Forelimb muscle (tissue), 1 donor: ENCODE results near the gene EIF2S3. TPM values are rescaled to one million over a fixed set of nuclear protein-coding genes. Genes with fewer than 3 reads are reported as not detected.
A peak's percentile ranks its signal among the peaks of the same experiment; 100 is the strongest.
"Not testable (repeated sequence)": the region's sequence is repeated elsewhere in the genome, so short reads cannot be mapped to it uniquely, and the experiment has no call there.

Experiments
- DNase-seq: peaks from one replicate; pipeline ENCODE4 v3.0.0-alpha.2; 2013; ENCODE audit warnings: low read depth
- polyA plus RNA-seq: library from polyadenylated mRNA; unstranded; fragments of 120-200 nt; gene quantifications from one replicate; pipeline ENCODE4 v1.2.1, GENCODE V29; 2013; ENCODE audit not compliant: insufficient read length

EIF2S3 gene
- polyA plus RNA-seq, 1 donor, result 142 TPM

DNA sequence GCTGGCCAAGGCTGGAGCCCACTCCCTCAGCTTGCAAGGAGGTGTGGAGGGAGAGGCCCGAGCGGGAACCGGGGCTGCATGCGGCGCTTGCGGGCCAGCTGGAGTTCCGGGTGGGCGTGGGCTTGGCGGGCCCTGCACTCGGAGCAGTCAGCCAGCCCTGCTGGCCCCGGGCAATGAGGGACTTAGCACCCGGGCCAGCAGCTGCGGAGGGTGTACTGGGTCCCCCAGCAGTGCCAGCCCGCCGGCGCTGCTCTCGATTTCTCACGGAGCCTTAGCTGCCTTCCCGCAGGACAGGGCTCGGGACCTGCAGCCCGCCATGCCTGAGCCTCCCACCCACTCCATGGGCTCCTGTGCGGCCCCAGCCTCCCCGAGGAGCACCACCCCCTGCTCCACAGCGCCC, 5.1 kb upstream of the EIF2S3 start:
- not testable (repeated sequence) for DNase-seq

DNA sequence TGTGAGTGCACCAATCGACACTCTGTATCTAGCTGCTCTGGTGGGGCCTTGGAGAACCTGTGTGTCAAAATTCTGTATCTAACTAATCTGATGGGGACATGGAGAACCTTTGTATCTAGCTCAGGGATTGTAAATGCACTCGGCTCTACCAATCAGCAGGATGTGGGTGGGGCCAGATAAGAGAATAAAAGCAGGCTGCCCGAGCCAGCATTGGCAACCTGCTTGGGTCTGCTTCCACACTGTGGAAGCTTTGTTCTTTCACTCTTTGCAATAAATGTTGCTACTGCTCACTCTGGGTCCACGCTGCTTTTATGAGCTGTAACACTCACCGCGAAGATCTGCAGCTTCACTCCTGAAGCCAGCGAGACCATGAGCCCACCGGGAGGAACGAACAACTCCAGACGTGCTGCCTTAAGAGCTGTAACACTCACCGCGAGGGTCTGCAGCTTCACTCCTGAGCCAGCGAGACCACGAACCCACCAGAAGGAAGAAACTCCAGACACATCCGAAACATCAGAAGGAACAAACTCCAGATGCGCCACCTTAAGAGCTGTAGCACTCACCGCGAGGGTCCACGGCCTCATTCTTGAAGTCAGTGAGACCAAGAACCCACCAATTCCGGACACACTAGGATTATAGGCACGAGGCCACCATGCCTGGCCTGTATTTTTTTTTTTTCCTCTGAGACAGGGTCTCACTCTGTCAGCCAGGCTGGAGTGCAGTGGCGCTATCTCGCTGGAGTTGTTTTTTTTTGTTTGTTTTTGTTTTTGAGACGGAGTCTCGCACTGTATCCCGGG, 4.0 kb upstream of the EIF2S3 start:
- DNase-seq, result not testable (repeated sequence)

DNA sequence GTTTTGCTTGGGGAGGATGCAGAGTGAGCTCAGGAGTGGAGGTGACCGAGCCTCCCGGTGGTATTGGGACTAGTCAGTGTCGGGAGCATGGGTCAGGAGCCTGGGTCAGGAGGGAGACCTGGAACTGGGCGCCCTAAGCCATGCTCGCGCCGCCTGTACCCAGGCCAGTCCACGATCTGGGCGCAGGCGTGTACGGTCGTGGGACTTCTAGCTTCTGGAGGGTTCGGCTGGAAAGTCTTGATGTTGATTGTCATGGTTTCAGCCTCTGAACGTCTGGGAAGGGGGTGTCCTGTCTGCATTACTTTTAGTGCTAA, 244 bp downstream of the EIF2S3 start:
- no peak for DNase-seq

DNA sequence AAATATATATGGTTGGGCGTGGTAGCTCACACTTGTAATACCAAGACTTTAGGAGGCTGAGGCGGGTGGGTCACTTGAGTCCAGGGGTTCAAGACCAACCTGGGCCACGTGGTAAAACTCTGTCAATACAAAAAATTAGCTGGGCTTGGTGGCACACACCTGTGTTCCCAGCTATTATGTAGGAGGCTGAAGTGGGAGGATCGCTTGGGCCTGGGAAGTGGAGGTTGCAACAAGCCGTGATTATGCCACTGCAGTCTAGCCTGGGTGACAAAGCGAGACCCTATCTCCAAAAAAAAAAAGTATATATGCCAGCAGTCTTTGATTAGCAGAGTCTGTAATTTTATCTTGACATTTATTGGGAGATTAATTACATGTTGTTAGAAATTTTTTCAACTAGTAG, 8.7 kb downstream of the EIF2S3 start:
- DNase-seq, result no peak

DNA sequence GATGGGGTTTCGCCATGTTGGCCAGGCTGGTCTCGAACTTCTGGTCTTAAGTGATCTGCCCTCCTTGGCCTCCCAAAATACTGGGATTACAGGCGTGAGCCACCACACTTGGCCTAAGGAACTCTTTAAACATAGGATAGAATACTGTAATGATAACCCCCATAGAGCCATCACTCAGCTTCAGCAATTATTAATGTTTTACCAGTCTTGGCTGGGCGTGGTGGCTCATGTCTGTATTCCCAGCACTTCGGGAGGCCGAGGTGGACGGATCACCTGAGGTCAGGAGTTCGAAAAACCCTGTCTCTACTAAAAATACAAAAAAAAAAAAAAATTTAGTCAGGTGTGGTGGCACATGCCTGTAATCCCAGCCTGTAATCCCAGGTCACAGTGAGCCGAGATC, 15.1 kb downstream of the EIF2S3 start:
- no peak for DNase-seq

DNA sequence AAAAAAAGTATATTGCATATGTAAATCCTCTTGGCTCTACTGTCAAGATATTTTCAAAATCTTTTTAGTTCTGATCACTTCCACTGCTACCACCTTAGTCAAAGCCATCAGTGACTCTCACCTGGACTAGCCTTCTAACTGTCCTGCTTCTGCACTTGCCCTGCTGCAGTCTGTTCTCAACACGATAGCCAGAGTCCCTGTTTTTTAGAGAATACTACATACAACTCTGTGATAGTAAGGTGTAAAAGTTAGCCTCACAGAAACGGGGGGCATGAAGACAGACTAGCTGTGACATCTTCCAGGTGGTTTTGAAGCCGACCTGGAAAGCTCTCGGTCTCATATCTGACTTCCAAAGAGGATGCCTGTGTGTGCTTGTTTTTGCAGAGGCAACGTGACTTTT, 24.7 kb downstream of the EIF2S3 start:
- no peak for DNase-seq

DNA sequence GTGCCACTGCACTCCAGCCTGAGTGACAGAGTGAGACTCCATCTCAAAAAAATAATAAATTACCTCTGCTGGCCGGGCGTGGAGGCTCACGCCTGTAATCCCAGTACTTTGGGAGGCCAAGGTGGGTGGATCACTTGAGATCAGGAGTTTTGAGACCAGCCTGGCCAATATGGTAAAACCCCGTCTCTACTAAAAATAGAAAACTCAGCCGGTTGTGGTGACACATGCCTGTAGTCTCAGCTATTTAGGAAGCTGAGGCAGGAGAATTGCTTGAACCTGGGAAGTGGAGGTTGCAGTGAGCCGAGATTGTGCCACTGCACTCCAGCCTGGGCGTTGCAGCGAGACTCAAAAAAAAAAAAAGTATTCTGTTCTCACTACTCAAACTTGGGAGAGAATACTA, 25.5 kb downstream of the EIF2S3 start:
- DNase-seq, result not testable (repeated sequence)

DNA sequence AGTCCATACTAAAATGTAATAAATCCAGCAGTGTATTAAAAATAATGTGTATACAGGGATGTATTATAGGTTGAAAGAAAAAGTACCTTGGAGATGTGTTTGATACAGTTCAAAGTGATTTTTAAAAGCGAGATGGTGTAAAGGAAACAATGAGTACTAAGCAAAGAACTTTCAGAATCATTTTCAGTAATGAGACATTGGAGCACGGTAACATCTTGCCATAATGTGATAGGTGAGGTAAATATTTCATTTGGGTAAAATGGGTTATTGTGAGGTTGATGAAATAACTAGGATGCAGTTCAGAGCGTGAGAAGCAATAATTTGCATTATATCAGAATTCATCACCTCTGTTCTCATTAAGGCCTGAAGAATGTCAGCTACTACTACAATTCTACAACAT, 25.9 kb downstream of the EIF2S3 start:
- no peak for DNase-seq

DNA sequence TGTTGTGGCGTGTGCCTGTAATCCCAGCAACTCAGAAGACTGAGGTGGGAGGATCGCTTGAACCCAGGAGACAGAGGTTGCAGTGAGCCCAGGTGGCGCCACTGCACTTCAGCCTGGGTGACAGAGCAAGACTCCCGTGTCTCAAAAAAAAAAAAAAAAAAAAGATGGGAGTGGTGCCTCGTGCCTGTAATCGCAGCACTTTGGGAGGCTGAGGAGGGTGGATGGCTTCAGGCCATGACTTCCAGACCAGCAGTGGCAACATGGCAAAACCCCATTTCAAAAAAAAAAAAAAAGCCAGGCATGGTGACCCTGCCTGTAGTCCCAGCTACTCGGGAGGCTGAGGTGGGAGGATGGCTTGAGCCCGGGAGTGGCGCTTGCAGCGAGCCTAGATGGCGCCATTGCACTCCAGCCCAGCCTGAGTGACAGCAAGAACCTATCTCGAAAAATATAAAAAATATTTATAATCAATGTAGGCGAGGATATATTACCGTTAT, 27.0 kb downstream of the EIF2S3 start:
- peak; percentile 17 for DNase-seq

DNA sequence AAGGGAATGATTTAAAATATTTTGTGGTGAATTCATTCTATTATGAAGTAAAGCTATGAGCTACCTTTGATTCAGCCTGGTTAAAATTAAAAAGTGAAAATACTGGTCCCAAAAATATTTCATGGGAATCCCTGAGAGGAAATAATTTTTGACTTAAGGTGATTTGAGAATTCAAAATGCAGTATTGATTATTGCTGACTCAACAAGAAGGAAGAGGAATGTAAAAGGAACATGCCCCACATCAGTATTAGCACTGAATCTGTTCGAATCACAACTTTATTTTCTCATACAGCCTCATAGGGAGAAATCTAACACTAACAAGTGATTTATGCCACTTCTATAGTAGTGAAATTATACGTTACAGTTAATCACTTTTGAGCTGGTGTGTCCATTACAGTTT, 27.7 kb downstream of the EIF2S3 start:
- no peak for DNase-seq

DNA sequence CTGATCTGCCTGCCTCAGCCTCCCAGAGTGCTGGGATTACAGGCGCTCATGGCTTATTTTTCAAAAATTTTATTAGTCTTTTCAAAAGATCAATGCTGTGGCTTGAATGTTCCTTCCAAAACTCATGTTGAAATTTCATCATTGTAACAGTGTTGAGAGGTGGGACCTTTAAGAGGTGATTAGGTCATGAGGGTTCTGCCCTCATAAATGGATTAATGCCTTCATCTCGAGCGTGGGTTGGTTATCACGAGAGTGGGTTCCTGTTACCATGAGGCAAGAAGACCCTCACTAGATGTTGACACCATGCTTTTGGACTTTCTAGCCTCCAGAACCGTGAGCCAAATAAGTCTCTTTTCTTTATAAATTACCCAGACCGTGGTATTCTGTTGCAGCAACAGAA, 30.3 kb downstream of the EIF2S3 start:
- no peak for DNase-seq

DNA sequence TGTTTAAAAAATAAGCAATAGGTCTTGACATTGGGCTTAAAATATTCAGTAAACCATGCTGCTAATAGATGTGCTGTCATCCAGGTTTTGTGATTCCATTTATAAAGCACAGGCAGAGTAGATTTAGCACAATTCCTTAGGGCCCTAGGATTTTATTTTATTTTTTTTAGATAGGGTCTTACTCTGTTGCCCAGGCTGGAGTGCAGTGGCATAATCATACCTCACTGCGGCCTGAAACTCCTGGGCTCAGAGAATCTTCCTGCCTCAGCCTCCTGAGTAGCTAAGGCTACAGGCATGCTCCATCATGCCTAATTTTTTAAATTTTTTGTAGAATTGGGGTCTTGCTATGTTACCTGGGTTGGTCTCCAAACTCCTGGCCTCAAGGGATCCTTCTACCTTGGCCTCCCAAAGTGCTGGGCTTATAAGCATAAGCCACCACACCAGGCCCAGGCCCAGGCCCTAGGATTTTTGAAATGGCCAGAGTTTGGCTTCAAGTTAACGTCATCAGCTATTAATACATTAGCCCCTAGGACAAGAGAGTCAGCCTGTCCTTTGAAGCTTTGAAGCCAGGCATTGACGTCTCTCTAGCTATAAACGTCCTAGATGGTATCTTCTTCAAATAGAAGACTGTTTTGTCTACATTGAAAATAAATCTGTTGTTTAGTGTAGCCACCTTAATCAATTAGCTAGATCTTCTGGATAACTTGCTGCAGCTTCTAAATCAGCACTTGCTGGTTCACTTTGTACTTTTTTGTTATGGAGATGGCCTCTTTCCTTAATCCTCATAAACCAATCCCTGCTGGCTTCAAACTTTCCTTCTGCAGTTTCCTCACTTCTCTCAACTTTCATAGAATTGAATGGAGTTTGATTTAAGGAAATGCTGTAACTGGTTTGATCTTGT, 35.8 kb downstream of the EIF2S3 start:
- DNase-seq, result no peak

DNA sequence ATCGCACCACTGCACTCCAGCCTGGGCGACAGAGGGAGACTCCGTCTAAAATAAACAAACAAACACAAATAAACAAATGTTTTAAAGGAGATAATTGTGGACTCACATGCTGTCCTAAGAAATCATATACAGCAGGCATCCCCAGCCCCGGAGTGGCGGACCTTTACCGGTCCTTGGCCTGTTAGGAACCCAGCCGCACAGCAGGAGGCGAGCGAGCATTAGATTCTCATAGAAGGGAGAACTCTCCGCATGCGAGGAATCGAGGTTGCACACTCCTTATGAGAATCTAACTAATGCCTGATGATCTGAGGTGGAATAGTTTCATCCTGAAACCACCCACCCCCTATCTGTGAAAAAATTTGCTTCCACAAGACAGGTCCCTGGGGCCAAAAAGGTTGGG, 39.0 kb downstream of the EIF2S3 start:
- DNase-seq, result no peak

DNA sequence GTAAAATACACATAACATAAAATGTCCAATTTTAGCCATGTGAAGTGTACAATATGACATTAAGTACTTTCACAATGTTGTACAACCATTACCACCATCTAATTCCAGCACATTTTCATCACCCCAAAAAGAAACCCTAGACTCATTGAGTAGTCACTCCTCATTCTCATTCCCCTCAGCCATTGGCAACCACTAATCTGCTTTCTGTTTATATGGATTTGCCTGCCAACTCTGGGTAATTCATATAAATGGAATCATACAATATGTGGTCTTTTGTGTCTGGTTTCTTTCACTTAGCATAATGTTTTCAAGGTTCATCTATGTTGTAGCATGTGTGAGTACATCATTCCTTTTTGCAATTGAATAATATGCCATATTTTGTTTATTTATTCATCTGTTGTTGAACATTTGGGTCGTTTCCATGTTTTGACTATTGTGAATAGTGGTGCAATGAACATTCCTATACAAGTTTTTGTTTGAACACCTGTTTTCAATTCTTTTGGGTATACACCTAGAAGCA, 43.0 kb downstream of the EIF2S3 start:
- DNase-seq, result no peak

DNA sequence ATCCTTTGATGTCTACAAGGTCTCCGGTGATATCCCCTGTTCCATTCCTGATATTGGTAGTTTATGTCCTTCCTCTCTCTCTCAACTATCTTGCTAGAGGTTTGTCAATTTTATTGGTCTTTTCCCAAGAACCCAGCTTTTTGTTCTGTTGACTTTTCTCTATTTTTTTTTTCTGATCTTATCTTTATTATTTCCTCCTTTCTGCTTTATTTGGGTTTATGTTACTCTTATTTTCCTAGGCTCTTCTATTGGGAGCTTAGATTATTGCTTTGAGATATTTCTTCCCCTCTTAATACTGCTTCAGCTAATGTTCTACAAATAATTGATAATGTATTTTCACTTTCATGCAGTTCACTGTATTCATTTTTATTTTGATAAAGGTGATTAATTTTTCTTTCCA, 44.2 kb downstream of the EIF2S3 start:
- DNase-seq, result no peak

DNA sequence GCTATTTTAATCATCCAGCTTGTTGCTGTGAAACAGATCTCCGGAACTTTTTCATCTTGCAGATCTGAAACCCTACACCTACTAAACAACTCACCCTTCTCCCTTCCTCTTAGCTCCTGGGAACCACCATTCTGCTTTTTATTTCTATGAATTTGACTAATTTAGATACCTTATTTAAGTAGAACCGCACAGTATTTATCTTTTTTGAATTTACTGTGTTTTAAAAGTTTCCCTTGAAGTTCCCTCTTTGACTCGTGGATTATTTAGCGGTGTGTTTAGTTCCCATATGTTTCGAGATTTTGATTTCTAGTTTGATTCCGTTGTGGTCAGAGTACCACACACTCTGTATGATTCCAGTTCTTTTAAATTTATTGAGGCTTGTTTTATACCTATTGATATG, 44.6 kb downstream of the EIF2S3 start:
- no peak for DNase-seq

DNA sequence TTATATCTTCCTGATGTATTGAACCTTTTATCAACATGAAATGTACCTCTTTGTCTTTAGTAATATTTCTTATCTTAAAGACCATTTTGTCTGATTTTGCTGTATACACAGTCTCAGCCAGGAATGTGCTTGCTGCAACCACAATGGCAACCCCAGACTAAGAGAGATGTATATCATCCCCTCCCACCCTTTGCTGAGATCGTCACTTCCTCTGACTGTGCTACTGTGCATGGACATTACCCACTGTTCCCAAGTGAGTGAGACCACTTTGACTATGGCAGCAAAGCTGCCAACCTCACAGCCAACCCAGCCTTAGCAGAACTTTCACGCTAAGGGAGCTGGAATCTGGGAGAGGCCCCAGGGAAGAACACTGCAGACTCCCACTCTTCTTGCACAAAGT, 46.0 kb downstream of the EIF2S3 start:
- no peak for DNase-seq

DNA sequence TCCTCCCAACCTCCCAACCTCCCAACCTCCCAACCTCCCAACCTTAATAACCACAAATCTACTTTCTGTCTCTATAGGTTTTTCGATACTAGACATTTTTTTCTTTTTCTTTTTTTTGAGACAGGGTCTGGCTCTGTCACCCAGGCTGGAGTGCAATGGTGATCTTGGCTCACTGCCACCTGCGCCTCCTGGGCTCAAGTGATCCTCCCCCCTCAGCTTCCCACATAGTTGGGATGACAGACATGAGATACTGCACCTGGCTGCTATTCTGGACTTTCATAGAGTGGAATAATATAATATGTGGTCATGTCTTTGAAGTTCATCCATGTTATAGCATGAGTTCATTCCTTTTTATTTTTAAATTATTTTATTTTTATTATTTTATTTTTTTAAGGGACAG, 55.3 kb downstream of the EIF2S3 start:
- no peak for DNase-seq

DNA sequence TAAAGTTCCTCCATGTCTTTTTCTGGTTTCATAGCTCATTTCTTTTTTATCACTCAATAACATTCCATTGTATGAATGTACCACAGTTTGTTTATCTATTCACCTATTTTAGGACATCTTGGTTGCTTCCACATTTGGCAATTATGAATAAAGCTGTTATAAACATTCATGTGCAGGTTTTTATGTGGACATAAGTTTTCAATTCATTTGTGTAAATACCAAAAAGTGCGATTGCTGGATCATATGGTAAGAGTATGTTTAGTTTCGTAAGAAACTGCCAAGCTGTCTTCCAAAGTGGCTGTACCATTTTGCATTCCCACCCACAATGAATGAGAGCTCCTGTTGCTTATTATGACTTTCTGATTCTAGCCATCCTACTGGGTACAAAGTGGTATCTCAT, 58.4 kb downstream of the EIF2S3 start:
- DNase-seq, result no peak

DNA sequence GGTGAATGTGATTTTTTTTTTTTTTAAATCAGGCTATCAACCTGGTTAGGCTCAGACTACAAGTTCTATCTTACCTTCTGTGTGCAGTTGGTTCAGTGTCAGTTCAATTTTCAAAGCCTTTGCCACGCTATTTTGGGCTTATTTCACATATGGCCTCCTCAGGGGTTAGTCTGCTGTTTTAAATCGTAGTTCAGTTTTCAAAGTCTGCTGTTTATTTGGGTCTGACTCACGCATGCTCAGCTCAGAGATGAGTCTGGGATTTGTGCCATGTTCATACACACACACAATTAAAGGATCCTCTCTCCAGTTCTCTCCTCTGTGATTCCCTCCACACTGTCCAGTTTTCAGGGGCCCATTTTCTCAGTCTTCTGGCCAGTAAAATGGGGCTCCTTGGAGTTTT, 62.5 kb downstream of the EIF2S3 start:
- DNase-seq, result peak; percentile 84

DNA sequence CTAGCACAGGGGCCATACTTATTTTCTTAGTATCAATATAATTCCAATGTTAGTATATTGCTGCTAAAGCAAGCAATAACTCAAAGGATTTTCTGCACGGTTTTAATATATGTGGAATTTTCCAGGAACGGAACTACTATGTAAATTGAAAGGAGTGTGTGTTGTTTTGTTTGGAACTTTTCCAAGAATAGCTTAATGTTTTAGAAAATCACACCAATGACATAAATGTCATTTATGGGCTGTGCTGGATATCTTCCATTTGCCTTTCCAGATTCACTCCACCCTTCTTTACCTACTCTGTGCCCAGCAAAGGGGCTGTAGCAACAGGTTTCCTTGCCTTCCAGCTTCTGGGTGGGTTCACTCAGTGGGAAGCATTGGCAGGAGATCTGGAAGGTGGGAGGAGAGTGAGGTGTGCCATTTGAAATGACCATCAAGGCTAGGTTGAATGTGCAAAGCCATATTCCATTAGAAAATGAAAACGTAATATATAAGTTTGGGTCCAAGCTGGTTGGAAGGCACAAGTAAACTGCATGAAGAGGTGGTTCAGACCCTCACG, 69.6 kb downstream of the EIF2S3 start:
- no peak for DNase-seq

DNA sequence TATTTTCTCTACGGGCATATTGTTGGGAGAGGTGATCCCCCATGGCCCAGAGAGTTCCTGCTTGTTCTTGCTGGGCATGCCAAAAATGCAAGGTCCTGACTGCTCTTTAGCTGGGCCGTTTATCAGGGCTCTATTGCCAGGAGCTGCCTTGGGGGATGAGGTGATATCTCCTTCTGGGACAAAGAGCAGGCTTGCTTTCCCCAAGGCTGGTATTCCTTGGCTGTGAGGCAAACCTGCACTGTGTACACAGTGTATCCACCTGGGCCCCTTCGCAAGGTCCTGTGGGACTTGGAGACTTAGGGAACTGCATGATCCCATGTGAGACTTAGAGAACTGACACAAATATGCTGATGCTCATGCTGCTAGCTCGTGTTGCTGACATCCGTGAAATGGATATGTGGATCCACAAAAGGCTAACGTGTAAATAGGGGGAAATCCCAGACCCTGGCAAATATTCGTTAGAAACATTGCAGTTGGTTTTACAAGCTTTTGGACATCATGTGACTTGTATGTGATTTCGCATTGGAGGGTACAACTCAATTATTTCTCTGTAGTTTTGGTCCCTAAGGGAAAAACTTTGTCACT, 70.4 kb downstream of the EIF2S3 start:
- no peak for DNase-seq
